ENCODE data around the gene FOXA2.

DNA sequence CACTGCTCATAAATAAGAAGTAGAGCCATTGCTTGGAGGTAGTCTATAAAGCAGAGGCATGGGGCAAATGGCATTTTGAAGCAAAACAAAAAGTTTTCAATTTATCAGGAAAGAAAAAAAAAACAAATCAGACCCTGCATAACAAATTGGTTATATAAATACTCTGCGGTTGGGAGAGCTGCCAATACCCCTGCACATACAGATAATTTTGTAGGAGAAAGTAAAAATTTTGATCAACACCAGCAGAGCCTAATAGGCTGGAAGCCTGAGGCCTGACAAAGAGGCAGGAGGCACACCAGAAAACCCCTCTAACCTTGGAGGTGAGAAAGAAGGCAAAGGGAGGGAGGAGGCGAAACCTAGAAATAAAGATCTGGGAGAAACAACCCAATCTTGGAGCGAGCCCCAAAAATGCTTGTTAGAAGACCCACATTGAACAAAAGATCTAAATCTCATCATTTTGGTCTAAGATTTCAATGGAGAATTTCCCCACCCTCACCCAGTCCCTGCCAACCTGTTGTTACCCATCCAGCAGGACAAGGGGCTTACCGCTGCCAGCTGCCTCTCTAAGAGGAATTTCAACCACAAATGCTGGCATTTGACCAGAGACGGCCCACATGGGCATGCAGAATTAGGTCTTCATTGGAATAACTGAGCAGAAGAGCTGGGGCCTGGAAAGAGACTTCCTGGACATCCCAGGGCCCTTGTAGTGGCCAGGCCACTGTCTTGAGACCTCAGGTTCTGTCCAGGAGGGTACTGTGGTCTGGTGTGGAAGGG, 28.4 kb downstream of the FOXA2 start:
- TF ChIP-seq SREBF2 (IDR thresholded peaks at IDR 0.05) (no peak), HDAC2 (IDR thresholded peaks at IDR 0.05) (no peak), KDM1A (IDR thresholded peaks at IDR 0.05; ENCODE audit: low read depth) (no peak), POLR2A (IDR thresholded peaks at IDR 0.05; ENCODE audit: low read length) (no peak), RAD21 (conservative IDR thresholded peaks at IDR 0.05 in 1 of 2, IDR thresholded peaks at IDR 0.05 in 1 of 2) (no peak), EHMT2 (IDR thresholded peaks at IDR 0.05; ENCODE audit: low read depth) (no peak)
- TF ChIP-seq, protein P1, sequence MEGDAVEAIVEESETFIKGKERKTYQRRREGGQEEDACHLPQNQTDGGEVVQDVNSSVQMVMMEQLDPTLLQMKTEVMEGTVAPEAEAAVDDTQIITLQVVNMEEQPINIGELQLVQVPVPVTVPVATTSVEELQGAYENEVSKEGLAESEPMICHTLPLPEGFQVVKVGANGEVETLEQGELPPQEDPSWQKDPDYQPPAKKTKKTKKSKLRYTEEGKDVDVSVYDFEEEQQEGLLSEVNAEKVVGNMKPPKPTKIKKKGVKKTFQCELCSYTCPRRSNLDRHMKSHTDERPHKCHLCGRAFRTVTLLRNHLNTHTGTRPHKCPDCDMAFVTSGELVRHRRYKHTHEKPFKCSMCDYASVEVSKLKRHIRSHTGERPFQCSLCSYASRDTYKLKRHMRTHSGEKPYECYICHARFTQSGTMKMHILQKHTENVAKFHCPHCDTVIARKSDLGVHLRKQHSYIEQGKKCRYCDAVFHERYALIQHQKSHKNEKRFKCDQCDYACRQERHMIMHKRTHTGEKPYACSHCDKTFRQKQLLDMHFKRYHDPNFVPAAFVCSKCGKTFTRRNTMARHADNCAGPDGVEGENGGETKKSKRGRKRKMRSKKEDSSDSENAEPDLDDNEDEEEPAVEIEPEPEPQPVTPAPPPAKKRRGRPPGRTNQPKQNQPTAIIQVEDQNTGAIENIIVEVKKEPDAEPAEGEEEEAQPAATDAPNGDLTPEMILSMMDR (IDR thresholded peaks at IDR 0.05): no peak
- TF ChIP-seq, protein P2, sequence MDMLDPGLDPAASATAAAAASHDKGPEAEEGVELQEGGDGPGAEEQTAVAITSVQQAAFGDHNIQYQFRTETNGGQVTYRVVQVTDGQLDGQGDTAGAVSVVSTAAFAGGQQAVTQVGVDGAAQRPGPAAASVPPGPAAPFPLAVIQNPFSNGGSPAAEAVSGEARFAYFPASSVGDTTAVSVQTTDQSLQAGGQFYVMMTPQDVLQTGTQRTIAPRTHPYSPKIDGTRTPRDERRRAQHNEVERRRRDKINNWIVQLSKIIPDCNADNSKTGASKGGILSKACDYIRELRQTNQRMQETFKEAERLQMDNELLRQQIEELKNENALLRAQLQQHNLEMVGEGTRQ (IDR thresholded peaks at IDR 0.05): no peak

Measured in A549 (cell line).